Heart left ventricle (tissue), 16 donors: Measurements from ENCODE around the gene CFAP20. TPM values are rescaled to one million over a fixed set of nuclear protein-coding genes. Genes with fewer than 3 reads are reported as not detected.

Experiments
- ATAC-seq, 4 donors: fragments of 200-7000 bp; cut with Tn5 transposase; one replicate each; pipeline ENCODE4 v1.9.1; 2020 to 2022; ENCODE audit warnings: moderate library complexity in 4 of 4, mild to moderate bottlenecking in 3 of 4, moderate number of reproducible peaks in 1 of 4
- DNase-seq, 5 donors: peaks; one replicate each; pipeline ENCODE4 v3.0.0-alpha.2; 2020
- H3K27ac ChIP-seq, 12 donors: fragments of 200-600 bp; sonication (generic) in 4 of 12; one replicate each; pipeline versions ENCODE4 v1.5.0 to v1.8.0; 2016 to 2022; ENCODE audit warnings: mild to moderate bottlenecking in 2 of 12
- H3K27me3 ChIP-seq, 9 donors: fragments of 200-600 bp; sonication (generic) in 2 of 9; one replicate each; pipeline versions ENCODE4 v1.5.1 to v1.8.0; 2016 to 2022; ENCODE audit warnings: mild to moderate bottlenecking in 3 of 9
- H3K36me3 ChIP-seq, 9 donors: fragments of 200-600 bp; sonication (generic) in 2 of 9; one replicate each; pipeline versions ENCODE4 v1.5.0 to v1.8.0; 2018 to 2022; ENCODE audit warnings: mild to moderate bottlenecking in 2 of 9
- H3K4me1 ChIP-seq, 12 donors: fragments of 200-600 bp; sonication (generic) in 4 of 12; one replicate each; pipeline versions ENCODE4 v1.5.0 to v1.8.0; 2016 to 2022; ENCODE audit warnings: mild to moderate bottlenecking in 3 of 12
- H3K4me3 ChIP-seq, 12 donors: fragments of 200-600 bp; sonication (generic) in 4 of 12; one replicate each; pipeline versions ENCODE4 v1.5.0 to v1.8.0; 2017 to 2022; ENCODE audit warnings: mild to moderate bottlenecking in 9 of 12, moderate library complexity in 4 of 12
- H3K9me3 ChIP-seq, 12 donors: fragments of 200-600 bp; sonication (generic) in 4 of 12; one replicate each; pipeline versions ENCODE4 v1.5.0 to v1.8.0; 2016 to 2022; ENCODE audit warnings: mild to moderate bottlenecking in 1 of 12
- CTCF ChIP-seq, 12 donors: fragments of 200-600 bp; sonication (generic) in 4 of 12; IDR thresholded peaks; one replicate each; pipeline versions ENCODE4 v1.5.0 to v1.8.0; 2018 to 2022; ENCODE audit warnings: antibody characterized with exemption in 12 of 12, mild to moderate bottlenecking in 5 of 12
- POLR2A ChIP-seq, 2 donors: fragments of 450-650 bp; IDR thresholded peaks; one replicate each; pipeline ENCODE4 v1.6.1; 2017; ENCODE audit warnings: antibody characterized with exemption in 2 of 2, mild to moderate bottlenecking in 2 of 2, moderate library complexity in 2 of 2
- WGBS, 4 donors: extraction: QIAGEN DNeasy Blood & Tissue Kit in 2 of 4; methylation state at CpG; one replicate each; pipeline versions ENCODE4 v1.1.5 to v1.1.7; 2013 to 2018; 5-methylcytosine and 5-hydroxymethylcytosine counted together
- intact Hi-C, 10 donors: fragments of 100-400 bp; cut with DNase I; formaldehyde crosslinking; loops; one replicate each; pipeline versions ENCODE4 v1.11.1 to v1.14.2; 2022
- polyA plus RNA-seq, 2 donors: library from polyadenylated mRNA; stranded (reverse); fragments of 200-250 nt; gene quantifications; one replicate each; pipeline ENCODE4 v1.2.3, GENCODE V29; 2013
- total RNA-seq, 9 donors: library from RNA; depleted of rRNA in 2 of 9; stranded (reverse); fragments of >200 nt in 2 of 9; fragmentation: NEBNext Ultra II Directional in 3 of 9; extraction: Animal tissue kit (Norgen Biotek cat#: 25700) in 3 of 9; gene quantifications; one replicate each; pipeline versions ENCODE4 v1.1.0 to v1.2.4, GENCODE V29; 2016 to 2023
- donor health status: ischemic (EF 13 %, LVEDD 7.1; RV severe dilation, severe dysfunction).
- donor health status: healthy with polysubstance abuse.
- donor health status: DM: no; HTN: yes; CAD: no.
- donor health status: DM: no; HTN: no; CAD: no.
- donor health status: ischemic (EF 25% LVEDD 6.9; RV normal size, moderate dysfunction).
- donor health status: ischemic (EF 25% LVEDD 5.7; RV mildly dilated, moderate dysfunction).
- donor health status: healthy.
- donor health status: DM: yes; HTN: yes; CAD: no.
- donor health status: ischemic (EF 35%, LVEDD 5.7; RV mildly dilated, moderate dysfunction).
- donor health status: nonischemic (EF 11% LVEDD 7.7; RV severe dilation, severe dysfunction).
- donor health status: DM: yes; HTN: yes; CAD: no.
- donor health status: PGD.
- donor health status: ischemic (EF 29% LVEDD 5.4; RV normal size, mild dysfunction).
- donor health status: nonischemic (EF 23%, LVEDD 6.1; RV moderate dilation, normal function).

Gene CFAP20
- total and polyA plus RNA-seq, 11 donors, result 22.7 to 60.4 (median 36.3) TPM

- H3K9me3 ChIP-seq, result no peaks in the 10 kb centered on the region
- no peak for DNase-seq
- intact Hi-C loops, result no loop called here
These were observed 42.6 kb downstream of the CFAP20 start for GRCh38 chr16:58086381-58087208.

GRCh38 chr16:58085584-58086251 lies 43.5 kb downstream of the CFAP20 start:
- DNase-seq, result no peak
- peaks cover 0 to 19% (median 8%) of the 10 kb centered on the region in 12 donors for H3K4me1 ChIP-seq
- no peak for ATAC-seq
- no peaks in the 10 kb centered on the region for H3K9me3 ChIP-seq
- TF ChIP-seq CTCF (IDR thresholded peaks at IDR 0.05) (no peak), POLR2A (IDR thresholded peaks at IDR 0.05) (no peak)
- 89 to 94% (median 92%) methylated on average over 20 to 21 of the region's 21 CpGs for WGBS, 4 donors
- intact Hi-C loops, result no loop called here
- no peak overlapping the region for H3K4me3 ChIP-seq
- no peaks in the 10 kb centered on the region for H3K27me3 ChIP-seq
- H3K27ac ChIP-seq, result no peak overlapping the region
- no peaks in the 10 kb centered on the region for H3K36me3 ChIP-seq

More at GRCh38 chr16:58086381-58087208, 42.6 kb downstream of the CFAP20 start:
- peaks cover 0 to 16% (median 3%) of the 10 kb centered on the region in 12 donors for H3K4me1 ChIP-seq
- no peaks in the 10 kb centered on the region for H3K36me3 ChIP-seq
- 85 to 91% (median 86%) methylated on average over 19 of the region's 19 CpGs for WGBS, 4 donors
- H3K27me3 ChIP-seq, result no peaks in the 10 kb centered on the region
- H3K4me3 ChIP-seq, result no peak overlapping the region
- no peak overlapping the region for H3K27ac ChIP-seq
- TF ChIP-seq CTCF (IDR thresholded peaks at IDR 0.05) (no peak), POLR2A (IDR thresholded peaks at IDR 0.05) (no peak)
- ATAC-seq, result no peak

GRCh38 chr16:58085171-58085570 lies 44.0 kb downstream of the CFAP20 start:
- Histone ChIP-seq H3K4me3 (no peak overlapping the region), H3K4me1 (peaks cover 0 to 22% (median 9%) of the 10 kb centered on the region in 12 donors), H3K36me3 (no peaks in the 10 kb centered on the region), H3K9me3 (no peaks in the 10 kb centered on the region), H3K27me3 (no peaks in the 10 kb centered on the region), H3K27ac (no peak overlapping the region)
- TF ChIP-seq CTCF (IDR thresholded peaks at IDR 0.05) (no peak), POLR2A (IDR thresholded peaks at IDR 0.05) (no peak)
- ATAC-seq, result no peak
- 94 to 98% (median 95%) methylated on average over 11 of the region's 11 CpGs for WGBS, 4 donors
- no peak for DNase-seq
- intact Hi-C loops, result no loop called here

- Histone ChIP-seq H3K4me1 (peaks cover 0 to 25% (median 9%) of the 10 kb centered on the region in 12 donors), H3K27me3 (no peaks in the 10 kb centered on the region), H3K36me3 (no peaks in the 10 kb centered on the region), H3K4me3 (no peak overlapping the region), H3K27ac (no peak overlapping the region), H3K9me3 (no peaks in the 10 kb centered on the region)
- DNase-seq (no peak), ATAC-seq (no peak)
- intact Hi-C loops, result loop anchor here in 2 of 10 donors (5.0 kb wide), 3 partner anchors 37 to 57 kb away; partner anchors contain the start of gene MMP15 (in 1 of the 2)
- TF ChIP-seq POLR2A (IDR thresholded peaks at IDR 0.05) (no peak), CTCF (IDR thresholded peaks at IDR 0.05) (no peak)
- WGBS, 4 donors, result 92 to 95% (median 93%) methylated on average over 5 to 6 of the region's 6 CpGs
These were observed 44.5 kb downstream of the CFAP20 start for GRCh38 chr16:58084635-58085034.
